ENCODE measurements around the gene DHRS11.

GRCh38 chr17:36545077-36545464 lies 46.6 kb upstream of the DHRS11 start:
- no peak for TF ChIP-seq CTCF (IDR thresholded peaks at IDR 0.05)
- no peak for TF ChIP-seq POLR2A (IDR thresholded peaks at IDR 0.05)

Measured in esophagus squamous epithelium (tissue), 4 donors.